Measurements from ENCODE around the gene CNFN. TPM values are rescaled to one million over a fixed set of nuclear protein-coding genes. Genes with fewer than 3 reads are reported as not detected.
A peak's percentile ranks its signal among the peaks of the same experiment; 100 is the strongest.

The CNFN gene
- total RNA-seq, 4 donors from 2014 or later: 530 to 1,759 (median 921) TPM

DNA sequence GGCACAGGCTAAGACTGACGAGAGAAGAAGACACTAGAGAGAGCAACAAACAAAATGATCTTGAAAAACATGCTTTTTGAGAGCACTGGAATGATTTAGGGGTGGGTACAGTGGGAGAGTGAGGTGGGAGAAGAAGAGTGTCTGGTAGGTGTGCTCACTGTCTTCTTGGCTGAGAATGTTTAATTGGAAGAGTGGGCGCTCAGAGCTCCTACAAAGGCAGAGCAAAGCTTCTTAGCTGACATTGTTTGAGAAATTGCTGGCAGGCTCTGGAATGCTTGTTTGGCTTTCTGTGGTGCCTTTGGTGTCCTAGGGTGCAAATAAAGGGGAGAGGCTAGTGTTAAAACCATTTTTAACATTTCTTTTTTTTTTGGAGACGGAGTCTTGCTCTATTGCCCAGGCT is 38.6 kb upstream of the CNFN start:
- no peak for DNase-seq
- intact Hi-C loops (cut with DNase I): no loop called here
- WGBS, 2 donors: 77 to 84% methylated on average over 3 of the region's 3 CpGs

DNA sequence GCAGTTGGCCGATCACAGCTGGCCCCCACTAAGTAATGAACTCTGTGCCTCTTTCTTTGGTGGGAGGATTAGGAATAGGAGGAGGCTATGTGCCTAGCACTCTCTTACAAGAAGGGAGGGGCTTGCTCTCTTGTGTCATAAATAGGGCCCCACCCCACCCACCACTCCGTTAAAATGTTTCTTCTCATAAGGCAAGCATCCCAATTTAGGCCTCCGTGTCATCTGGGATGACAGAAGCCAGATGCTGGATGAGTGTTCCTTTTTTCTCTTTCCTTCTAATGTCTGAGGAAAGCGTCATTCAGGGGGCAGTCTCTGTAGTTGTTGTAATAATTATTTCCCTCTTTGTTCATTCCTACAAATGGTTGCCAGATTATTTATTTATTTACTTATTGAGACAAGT is 37.2 kb upstream of the CNFN start, which contains the start of gene LIPE:
LIPE (minus strand) TSS at position 76 of the 400 bp plus-strand sequence. CDS start 239 bp downstream, outside the sequence.
- WGBS, 2 donors: 74 to 81% methylated on average over 4 of the region's 4 CpGs
- H3K27me3 ChIP-seq: peaks cover 0 to 11% (median 0%) of the 10 kb centered on the region in 4 donors
- H3K9me3 ChIP-seq: no peaks in the 10 kb centered on the region
- H3K36me3 ChIP-seq: peaks cover 0 to 4% (median 0%) of the 10 kb centered on the region in 3 donors
- intact Hi-C loops (cut with DNase I): no loop called here
- H3K4me1 ChIP-seq: peaks cover 13 to 23% (median 17%) of the 10 kb centered on the region in 3 donors
- H3K27ac ChIP-seq: no peak within 1 kb of the TSS
- TF ChIP-seq POLR2A (IDR thresholded peaks at IDR 0.05): no peak
- TF ChIP-seq, protein P1, sequence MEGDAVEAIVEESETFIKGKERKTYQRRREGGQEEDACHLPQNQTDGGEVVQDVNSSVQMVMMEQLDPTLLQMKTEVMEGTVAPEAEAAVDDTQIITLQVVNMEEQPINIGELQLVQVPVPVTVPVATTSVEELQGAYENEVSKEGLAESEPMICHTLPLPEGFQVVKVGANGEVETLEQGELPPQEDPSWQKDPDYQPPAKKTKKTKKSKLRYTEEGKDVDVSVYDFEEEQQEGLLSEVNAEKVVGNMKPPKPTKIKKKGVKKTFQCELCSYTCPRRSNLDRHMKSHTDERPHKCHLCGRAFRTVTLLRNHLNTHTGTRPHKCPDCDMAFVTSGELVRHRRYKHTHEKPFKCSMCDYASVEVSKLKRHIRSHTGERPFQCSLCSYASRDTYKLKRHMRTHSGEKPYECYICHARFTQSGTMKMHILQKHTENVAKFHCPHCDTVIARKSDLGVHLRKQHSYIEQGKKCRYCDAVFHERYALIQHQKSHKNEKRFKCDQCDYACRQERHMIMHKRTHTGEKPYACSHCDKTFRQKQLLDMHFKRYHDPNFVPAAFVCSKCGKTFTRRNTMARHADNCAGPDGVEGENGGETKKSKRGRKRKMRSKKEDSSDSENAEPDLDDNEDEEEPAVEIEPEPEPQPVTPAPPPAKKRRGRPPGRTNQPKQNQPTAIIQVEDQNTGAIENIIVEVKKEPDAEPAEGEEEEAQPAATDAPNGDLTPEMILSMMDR (IDR thresholded peaks at IDR 0.05): no peak
- no peak within 1 kb of the TSS for H3K4me3 ChIP-seq
- no peak for DNase-seq

More for the DNA sequence above, 38.6 kb upstream of the CNFN start:
- Histone ChIP-seq H3K27me3 (peaks cover 0 to 11% (median 0%) of the 10 kb centered on the region in 4 donors), H3K36me3 (peaks cover 0 to 4% (median 0%) of the 10 kb centered on the region in 3 donors), H3K4me1 (peaks cover 4 to 23% (median 11%) of the 10 kb centered on the region in 3 donors), H3K27ac (no peak overlapping the region), H3K4me3 (no peak overlapping the region), H3K9me3 (no peaks in the 10 kb centered on the region)
- TF ChIP-seq, protein P1 (IDR thresholded peaks at IDR 0.05): no peak
- no peak for TF ChIP-seq POLR2A (IDR thresholded peaks at IDR 0.05)

DNA sequence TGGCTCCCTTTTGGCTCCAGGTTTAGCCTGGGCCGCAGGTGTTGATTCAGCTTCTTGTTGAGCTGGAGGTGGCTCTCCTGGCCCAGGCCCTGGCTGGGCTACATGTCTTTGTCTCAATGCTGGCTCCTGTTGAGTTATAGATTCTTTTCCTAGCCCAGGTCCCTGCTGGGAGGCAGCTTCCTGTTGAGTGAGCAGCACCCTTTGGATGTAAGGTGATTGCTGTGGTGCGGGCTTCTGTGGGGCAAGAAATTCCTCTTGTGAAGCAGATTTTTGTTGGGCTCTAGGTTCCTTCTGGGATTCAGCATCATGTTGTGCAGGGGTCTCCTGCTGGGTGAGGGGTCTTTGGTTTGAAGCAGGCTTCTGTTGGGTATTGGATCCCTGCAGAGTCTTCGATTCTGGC is 36.5 kb upstream of the CNFN start:
- intact Hi-C loops (cut with DNase I): no loop called here
- no peak for DNase-seq
- no peaks in the 10 kb centered on the region for H3K9me3 ChIP-seq
- peaks cover 0 to 11% (median 0%) of the 10 kb centered on the region in 4 donors for H3K27me3 ChIP-seq
- peaks cover 19 to 29% (median 24%) of the 10 kb centered on the region in 3 donors for H3K4me1 ChIP-seq
- 94 to 100% methylated on average over 2 of the region's 3 CpGs for WGBS, 2 donors
- no peak overlapping the region for H3K4me3 ChIP-seq
- H3K27ac ChIP-seq: no peak overlapping the region
- TF ChIP-seq POLR2A (IDR thresholded peaks at IDR 0.05): no peak
- TF ChIP-seq, protein P1 (IDR thresholded peaks at IDR 0.05): no peak
- peaks cover 0 to 4% (median 0%) of the 10 kb centered on the region in 3 donors for H3K36me3 ChIP-seq

DNA sequence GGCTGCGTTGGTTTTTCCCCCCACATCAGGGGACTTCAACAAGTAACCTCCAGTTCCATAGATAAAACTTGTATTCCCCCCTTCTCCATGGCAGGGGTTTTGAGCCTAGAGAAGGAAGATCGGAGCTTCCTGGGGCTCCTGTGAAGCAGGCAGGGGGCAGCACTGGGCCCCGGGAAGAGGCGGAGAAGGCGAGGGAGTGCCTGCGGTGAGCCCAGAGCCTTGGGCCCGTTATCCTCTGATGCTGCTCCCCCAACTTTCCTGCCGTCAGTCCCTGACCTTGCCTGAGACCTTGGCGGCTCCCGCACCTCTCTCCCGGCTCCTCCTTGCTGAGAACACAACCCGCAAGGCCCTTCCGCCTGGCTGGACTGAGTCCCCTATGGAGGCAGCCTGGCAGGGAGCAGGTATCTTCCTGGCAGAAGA is 34.6 kb upstream of the CNFN start:
- Histone ChIP-seq H3K27ac (no peak overlapping the region), H3K4me3 (no peak overlapping the region), H3K4me1 (peaks cover 35 to 48% (median 42%) of the 10 kb centered on the region in 3 donors), H3K36me3 (no peaks in the 10 kb centered on the region), H3K9me3 (no peaks in the 10 kb centered on the region), H3K27me3 (peaks cover 0 to 11% (median 0%) of the 10 kb centered on the region in 4 donors)
- no peak for DNase-seq
- intact Hi-C loops (cut with DNase I): no loop called here
- TF ChIP-seq, protein P1 (IDR thresholded peaks at IDR 0.05): no peak
- no peak for TF ChIP-seq POLR2A (IDR thresholded peaks at IDR 0.05)
- WGBS, 2 donors: 70% methylated on average over 10 of the region's 13 CpGs; no CpG with 5 or more reads in 1 of the 2 donors

DNA sequence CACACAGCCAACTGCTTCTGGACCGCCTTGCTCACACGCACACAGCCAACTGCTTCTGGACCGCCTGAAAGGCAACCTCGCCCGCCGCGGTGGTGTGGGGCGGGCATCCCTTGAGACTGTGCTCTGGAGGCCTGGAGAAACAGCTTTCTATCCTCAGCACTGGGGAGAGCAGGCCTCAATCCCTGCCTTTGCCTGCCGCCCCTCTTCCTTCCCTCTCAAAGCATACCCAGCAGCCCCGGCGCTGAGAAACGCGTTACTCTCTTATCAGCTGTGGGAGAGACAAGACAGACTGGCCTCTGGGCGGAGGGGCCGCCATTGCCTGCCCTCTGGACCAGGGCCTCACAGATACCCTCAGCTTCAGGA is 34.2 kb upstream of the CNFN start:
- Histone ChIP-seq H3K27me3 (peaks cover 0 to 11% (median 0%) of the 10 kb centered on the region in 4 donors), H3K9me3 (no peaks in the 10 kb centered on the region), H3K36me3 (no peaks in the 10 kb centered on the region), H3K27ac (peak overlapping the region in 2 of 4 donors; percentile 78 to 85), H3K4me1 (peaks cover 35 to 52% (median 46%) of the 10 kb centered on the region in 3 donors), H3K4me3 (peak overlapping the region in 3 of 4 donors; percentile 59 to 74 (median 59))
- DNase-seq: no peak
- 67 to 93% methylated on average over 2 to 10 of the region's 15 CpGs for WGBS, 2 donors
- TF ChIP-seq, protein P1 (IDR thresholded peaks at IDR 0.05): no peak
- no peak for TF ChIP-seq POLR2A (IDR thresholded peaks at IDR 0.05)
- intact Hi-C loops (cut with DNase I): no loop called here
